NCI-H510A (cell line): ENCODE measurements around the gene ZNF417.
"Not testable (repeated sequence)": the region's sequence is repeated elsewhere in the genome, so short reads cannot be mapped to it uniquely, and the experiment has no call there.

Experiments
- DNase-seq: peaks from one replicate; lab custom pipeline; 2025; lab: John Stamatoyannopoulos, UW

The ZNF417 gene

GRCh38 chr19:57887195-57887941 lies 29.0 kb downstream of the ZNF417 start:
- DNase-seq: no peak

GRCh38 chr19:57886046-57886445 lies 30.3 kb downstream of the ZNF417 start:
- DNase-seq: no peak

DNA sequence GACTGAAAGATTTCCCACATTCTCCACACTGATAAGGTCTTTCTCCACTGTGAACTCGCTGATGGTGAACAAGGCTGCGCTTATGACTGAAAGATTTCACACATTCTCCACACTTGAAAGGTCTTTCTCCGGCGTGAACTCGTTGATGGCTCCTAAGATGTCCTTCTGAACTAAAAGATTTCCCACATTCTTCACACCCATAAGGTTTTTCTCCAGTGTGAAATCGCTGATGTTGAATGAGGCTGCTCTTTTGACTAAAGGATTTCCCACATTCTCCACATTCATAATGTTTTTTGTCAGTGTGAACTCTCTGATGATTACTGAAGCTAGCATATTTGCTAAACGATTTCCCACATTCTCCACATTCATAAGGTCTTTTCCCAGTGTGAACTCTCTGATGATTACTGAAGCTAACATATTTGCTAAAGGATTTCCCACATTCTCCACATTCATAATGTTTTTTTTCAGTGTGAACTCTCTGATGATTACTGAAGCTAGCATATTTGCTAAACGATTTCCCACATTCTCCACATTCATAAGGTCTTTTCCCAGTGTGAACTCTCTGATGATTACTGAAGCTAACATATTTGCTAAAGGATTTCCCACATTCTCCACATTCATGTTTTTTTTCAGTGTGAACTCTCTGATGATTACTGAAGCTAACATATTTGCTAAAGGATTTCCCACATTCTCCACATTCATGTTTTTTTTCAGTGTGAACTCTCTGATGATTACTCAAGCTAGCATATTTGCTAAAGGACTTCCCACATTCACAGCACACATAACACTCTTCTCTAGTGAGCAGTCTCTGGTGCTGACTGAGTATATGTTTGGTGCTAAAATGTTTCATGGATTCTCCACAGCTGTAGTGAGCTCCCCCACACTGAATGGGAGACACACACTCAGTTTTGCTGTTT lies 42.3 kb downstream of the ZNF417 start:
- not testable (repeated sequence) for DNase-seq

- no peak for DNase-seq
These were observed 43.9 kb downstream of the ZNF417 start for GRCh38 chr19:57872450-57872849.

GRCh38 chr19:57870225-57870624 lies 46.2 kb downstream of the ZNF417 start:
- DNase-seq: no peak

GRCh38 chr19:57869655-57870054 lies 46.7 kb downstream of the ZNF417 start:
- not testable (repeated sequence) for DNase-seq

DNA sequence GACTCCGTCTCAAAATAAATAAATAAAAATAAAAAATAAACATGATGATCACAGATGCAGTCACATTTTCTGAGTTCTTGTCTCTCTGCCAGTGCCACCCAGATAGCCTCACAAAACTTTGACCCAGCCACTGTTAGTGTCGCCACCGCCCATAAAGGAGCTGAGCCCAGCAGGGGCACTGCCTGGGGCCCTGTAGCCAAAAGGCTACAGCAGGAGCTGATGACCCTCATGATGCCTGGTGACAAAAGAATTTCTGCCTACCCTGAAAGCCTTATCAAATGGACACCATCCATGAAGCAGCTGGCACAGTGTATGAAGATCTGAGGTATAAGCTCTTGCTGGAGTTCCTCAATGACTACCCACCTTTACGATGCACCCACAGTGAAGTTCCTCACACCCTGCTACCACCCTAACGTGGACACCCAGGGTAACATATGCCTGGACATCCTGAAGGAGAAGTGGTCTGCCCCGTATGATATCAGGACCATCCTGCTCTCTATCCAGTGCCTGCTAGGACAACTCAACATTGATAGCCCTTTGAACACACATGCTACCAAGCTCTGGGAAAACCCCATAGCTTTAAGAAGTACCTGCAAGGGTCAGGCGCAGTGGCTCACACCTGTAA lies 48.4 kb downstream of the ZNF417 start:
- DNase-seq: no peak
